H1 (cell line): ENCODE data around the gene PXT1. TPM values are rescaled to one million over a fixed set of nuclear protein-coding genes. Genes with fewer than 3 reads are reported as not detected.

Source experiments
- CTCF ChIA-PET: fragments of 300-600 bp; sonication (Branson Sonifier 250); formaldehyde crosslinking; loops from one replicate; lab custom pipeline; 2021; ENCODE audit not compliant: partially characterized antibody; lab: Charles Lee
- POLR2A ChIA-PET: fragments of 300-600 bp; sonication (Branson Sonifier 250); formaldehyde crosslinking; loops from one replicate; lab custom pipeline; 2021; ENCODE audit warnings: inconsistent platforms; ENCODE audit not compliant: partially characterized antibody; lab: Charles Lee
- DNase-seq, 2 experiments: peaks; one replicate each; pipeline versions ENCODE4 v3.0.0 to v3.0.0-alpha.2; 2010 to 2022; ENCODE audit warnings: low spot score in 2 of 2, low read depth in 1 of 2, mixed read lengths in 1 of 2
- FAIRE-seq: peaks from 2 replicates; lab custom pipeline; 2011; peaks lifted over from hg19 to GRCh38; lab: Jason Lieb, UNC
- H2AFZ ChIP-seq: 2 replicates; pipeline ENCODE4 v1.8.1; 2012; ENCODE audit warnings: low read length, inconsistent platforms
- H2AK5ac ChIP-seq: 2 replicates; pipeline ENCODE4 v1.6.1; 2013; ENCODE audit warnings: low read depth, low read length
- H2BK120ac ChIP-seq: replicated peaks from 2 replicates; pipeline ENCODE3; 2013; ENCODE audit warnings: low read depth, low read length, inconsistent platforms
- H2BK12ac ChIP-seq: 2 replicates; pipeline ENCODE4 v1.6.1; 2013; ENCODE audit warnings: low read depth, low read length
- H2BK15ac ChIP-seq: 2 replicates; pipeline ENCODE4 v1.6.1; 2013; ENCODE audit warnings: low read length
- H2BK20ac ChIP-seq: 2 replicates; pipeline ENCODE4 v1.6.1; 2013; ENCODE audit warnings: low read length
- H2BK5ac ChIP-seq: 2 replicates; pipeline ENCODE4 v1.6.1; 2013; ENCODE audit warnings: low read depth, low read length
- H3K14ac ChIP-seq: 2 replicates; pipeline ENCODE4 v1.6.1; 2013; ENCODE audit warnings: inconsistent platforms; ENCODE audit not compliant: insufficient read length
- H3K18ac ChIP-seq: 2 replicates; pipeline ENCODE4 v1.6.1; 2013; ENCODE audit warnings: low read length; ENCODE audit errors: extremely low read depth
- H3K23ac ChIP-seq: 2 replicates; pipeline ENCODE4 v1.6.1; 2013; ENCODE audit warnings: inconsistent platforms; ENCODE audit not compliant: insufficient read length
- H3K23me2 ChIP-seq: 2 replicates; pipeline ENCODE4 v1.6.1; 2013; ENCODE audit warnings: low read depth, low read length
- H3K27ac ChIP-seq: 2 replicates; pipeline ENCODE4 v1.6.1; 2011; ENCODE audit warnings: low read depth, low read length, inconsistent platforms
- H3K27me3 ChIP-seq, 4 experiments: replicated peaks in 1 of 4; 1 replicate in 1 of 4; 2 replicates in 3 of 4; pipeline versions ENCODE4 v1.6.1 to v1.8.1; 2011 to 2013; ENCODE audit warnings: low read length in 3 of 4, mild to moderate bottlenecking in 3 of 4, inconsistent platforms in 2 of 4, mixed read lengths in 2 of 4, moderate library complexity in 1 of 4; ENCODE audit not compliant: control insufficient read depth in 3 of 4, insufficient read depth in 3 of 4; ENCODE audit errors: extremely low read depth in 1 of 4
- H3K36me3 ChIP-seq, 4 experiments: 2 replicates each; pipeline versions ENCODE4 v1.6.1 to v1.8.1; 2011 to 2013; ENCODE audit warnings: mild to moderate bottlenecking in 4 of 4, low read length in 3 of 4, moderate library complexity in 2 of 4, control low read depth in 1 of 4, inconsistent platforms in 1 of 4; ENCODE audit not compliant: insufficient read depth in 4 of 4, control insufficient read depth in 2 of 4
- H3K4ac ChIP-seq: replicated peaks from 2 replicates; pipeline ENCODE3; 2013; ENCODE audit warnings: low read length, low read depth, mixed read lengths, inconsistent platforms; ENCODE audit not compliant: insufficient read length
- H3K4me1 ChIP-seq, 4 experiments: replicated peaks in 1 of 4; 1 replicate in 1 of 4; 2 replicates in 3 of 4; pipeline versions ENCODE4 v1.6.1 to v1.8.1; 2011 to 2013; ENCODE audit warnings: low read length in 3 of 4, inconsistent platforms in 2 of 4, mixed read lengths in 1 of 4; ENCODE audit not compliant: insufficient read depth in 4 of 4, control insufficient read depth in 3 of 4
- H3K4me2 ChIP-seq, 2 experiments: 2 replicates each; pipeline versions ENCODE4 v1.6.1 to v1.8.1; 2011 to 2013; ENCODE audit warnings: low read depth in 2 of 2, low read length in 2 of 2, control low read depth in 1 of 2, inconsistent platforms in 1 of 2, mild to moderate bottlenecking in 1 of 2; ENCODE audit not compliant: insufficient read depth in 1 of 2
- H3K4me3 ChIP-seq, 4 experiments: fragments of 200-600, 300-600 bp in 1 of 4; sonication (generic), shearing (Covaris generic), sonication (Bioruptor Twin) in 1 of 4; 2 replicates each; pipeline versions ENCODE4 v1.5.1 to v1.8.1; 2011 to 2016; ENCODE audit warnings: low read length in 4 of 4, low read depth in 3 of 4, control low read depth in 2 of 4, inconsistent platforms in 2 of 4, mild to moderate bottlenecking in 2 of 4, mixed read lengths in 1 of 4, moderate library complexity in 1 of 4; ENCODE audit not compliant: insufficient read depth in 2 of 4; ENCODE audit errors: extremely low read depth in 1 of 4
- H3K56ac ChIP-seq: replicated peaks from 2 replicates; pipeline ENCODE3; 2013; ENCODE audit warnings: low read depth, mild to moderate bottlenecking, mixed read lengths, low read length, inconsistent platforms; ENCODE audit not compliant: insufficient read length
- H3K79me1 ChIP-seq: 2 replicates; pipeline ENCODE4 v1.6.1; 2013; ENCODE audit warnings: low read depth, low read length, control low read depth
- H3K79me2 ChIP-seq, 2 experiments: 2 replicates each; pipeline versions ENCODE4 v1.6.1 to v1.8.1; 2012 to 2013; ENCODE audit warnings: low read length in 2 of 2, mild to moderate bottlenecking in 2 of 2, inconsistent platforms in 1 of 2; ENCODE audit not compliant: insufficient read depth in 2 of 2, control insufficient read depth in 1 of 2
- H3K9ac ChIP-seq, 4 experiments: replicated peaks in 1 of 4; 1 replicate in 1 of 4; 2 replicates in 3 of 4; pipeline versions ENCODE4 v1.6.1 to v1.8.1; 2011 to 2013; ENCODE audit warnings: low read depth in 3 of 4, low read length in 3 of 4, control low read depth in 2 of 4, mild to moderate bottlenecking in 2 of 4, moderate library complexity in 2 of 4, inconsistent platforms in 1 of 4; ENCODE audit errors: extremely low read depth in 1 of 4
- H3K9me3 ChIP-seq, 2 experiments: 2 replicates each; pipeline versions ENCODE4 v1.6.1 to v1.8.1; 2012 to 2013; ENCODE audit warnings: mild to moderate bottlenecking in 2 of 2, moderate library complexity in 2 of 2, control low read depth in 1 of 2, inconsistent platforms in 1 of 2, low read depth in 1 of 2, low read length in 1 of 2, mixed read lengths in 1 of 2; ENCODE audit not compliant: insufficient read depth in 2 of 2
- H4K20me1 ChIP-seq, 2 experiments: replicated peaks in 1 of 2; 2 replicates each; pipeline versions ENCODE3 to v1.8.1; 2011 to 2013; ENCODE audit warnings: inconsistent platforms in 2 of 2, low read length in 2 of 2, mild to moderate bottlenecking in 1 of 2; ENCODE audit not compliant: insufficient read depth in 2 of 2, control insufficient read depth in 1 of 2
- H4K5ac ChIP-seq: 2 replicates; pipeline ENCODE4 v1.6.1; 2013; ENCODE audit warnings: low read length, low read depth, mixed read lengths, inconsistent platforms; ENCODE audit not compliant: insufficient read length
- H4K8ac ChIP-seq: 2 replicates; pipeline ENCODE4 v1.8.0; 2013; ENCODE audit warnings: mild to moderate bottlenecking, moderate library complexity, low read length, inconsistent platforms; ENCODE audit not compliant: insufficient read depth; ENCODE audit errors: extremely low read depth
- H4K91ac ChIP-seq: replicated peaks from 2 replicates; pipeline ENCODE3; 2013; ENCODE audit warnings: low read length, mixed read lengths, inconsistent platforms; ENCODE audit not compliant: insufficient read length
- RXRA ChIP-seq: IDR thresholded peaks from 2 replicates; pipeline ENCODE4 v1.6.1; 2011; ENCODE audit warnings: low read depth, mild to moderate bottlenecking, low read length, moderate library complexity; ENCODE audit not compliant: insufficient read depth
- TAF1 ChIP-seq: IDR thresholded peaks from 2 replicates; pipeline ENCODE4 v1.6.1; 2011; ENCODE audit warnings: mild to moderate bottlenecking, low read depth, low read length
- WGBS, 2 experiments: shearing (Covaris generic) in 1 of 2; methylation state at CpG; one replicate each; pipeline versions ENCODE4 v1.1.6 to v1.1.7; 2013 to 2015; ENCODE audit warnings: low lambda C conversion rate in 2 of 2, mixed read lengths in 2 of 2, inconsistent platforms in 1 of 2, low coverage in 1 of 2, missing lambda C conversion rate in 1 of 2; ENCODE audit not compliant: insufficient replicate concordance in 2 of 2, insufficient coverage in 1 of 2, insufficient read length in 1 of 2; ENCODE audit errors: extremely low coverage in 1 of 2, missing lambda C conversion rate in 1 of 2; 5-methylcytosine and 5-hydroxymethylcytosine counted together
- polyA plus RNA-seq, 7 experiments: library from polyadenylated mRNA; depleted of rRNA in 3 of 7; stranded (reverse) in 5 of 7; unstranded in 2 of 7; fragments of >200 nt in 5 of 7; fragments of 200-250 nt in 2 of 7; gene quantifications; 1 replicate in 5 of 7; 2 replicates in 1 of 7; 4 replicates in 1 of 7; pipeline versions ENCODE4 v1.2.1 to v1.2.3, GENCODE V29; 2011 to 2013; ENCODE audit warnings: missing spikeins in 2 of 7, mixed read lengths in 2 of 7
- total RNA-seq: library from RNA; stranded (reverse); fragmentation: NEBNext Ultra II Directional; extraction: Animal tissue kit (Norgen Biotek cat#: 25700); gene quantifications from 2 replicates; pipeline ENCODE4 v1.2.1, GENCODE V29; 2021

Gene PXT1
- total and polyA plus RNA-seq, 2 of the 8 experiments (the other 6 are each of a cell fraction or from before 2014, with no cell fraction given), result 0.06 TPM; not detected in 1

DNA sequence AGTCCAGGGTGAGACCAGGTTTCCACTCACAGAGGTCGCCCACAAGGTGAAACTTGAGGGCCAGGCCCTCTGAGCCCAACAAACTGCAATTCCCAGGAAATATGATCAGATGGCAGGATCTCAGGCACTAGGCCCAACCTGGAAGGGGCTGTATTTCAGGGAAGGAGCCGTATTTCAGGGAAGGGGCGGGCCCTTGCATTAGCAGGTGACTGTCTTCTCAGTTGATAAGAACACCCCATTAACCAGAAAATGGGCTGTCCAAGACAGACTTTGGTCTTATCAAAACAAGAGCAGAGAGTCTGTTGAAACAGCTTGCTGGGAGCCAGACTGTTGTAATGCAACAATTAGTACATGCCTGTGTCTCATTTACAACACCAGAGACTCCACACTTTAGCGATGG is 95.0 kb downstream of the PXT1 start:
- no peak overlapping the region for H3K23ac ChIP-seq
- no peak for FAIRE-seq
- no peaks in the 10 kb centered on the region for H3K9me3 ChIP-seq
- no peak overlapping the region for H4K5ac ChIP-seq
- H2AFZ ChIP-seq, result no peak overlapping the region
- no peak overlapping the region for H3K4me2 ChIP-seq
- no peak overlapping the region for H3K56ac ChIP-seq
- no peak overlapping the region for H4K91ac ChIP-seq
- no peaks in the 10 kb centered on the region for H3K4me1 ChIP-seq
- no peak overlapping the region for H2AK5ac ChIP-seq
- POLR2A ChIA-PET, result interaction anchor here (1.6 kb wide), 1 partner anchor 8 kb away, joined by 3 read pairs; no protein-coding TSS in a partner anchor
- no peak overlapping the region for H3K14ac ChIP-seq
- no peak overlapping the region for H2BK120ac ChIP-seq
- H4K8ac ChIP-seq, result 0 out of 2 replicates have a peak overlapping the region, but pooled peaks have one; percentile 11
- no peak overlapping the region for H3K27ac ChIP-seq
- no peaks in the 10 kb centered on the region for H3K36me3 ChIP-seq
- 88% methylated on average over 4 of the region's 4 CpGs; no CpG with 5 or more reads in 1 of the 2 experiments for WGBS, 2 experiments
- no peak overlapping the region for H2BK20ac ChIP-seq
- no peak overlapping the region for H2BK15ac ChIP-seq
- H3K27me3 ChIP-seq, result no peaks in the 10 kb centered on the region
- DNase-seq, result no peak
- no peak overlapping the region for H2BK12ac ChIP-seq
- no peaks in the 10 kb centered on the region for H3K79me2 ChIP-seq
- CTCF ChIA-PET, result interaction anchor here (0.6 to 4.0 kb wide), 7 partner anchors 12 to 824 kb away, joined by 3 to 47 read pairs (median 3); no protein-coding TSS in a partner anchor
- no peak overlapping the region for H2BK5ac ChIP-seq
- H4K20me1 ChIP-seq, result no peaks in the 10 kb centered on the region
- H3K4me3 ChIP-seq, result no peak overlapping the region
- no peaks in the 10 kb centered on the region for H3K79me1 ChIP-seq
- H3K9ac ChIP-seq, result no peak overlapping the region
- no peak overlapping the region for H3K18ac ChIP-seq
- H3K4ac ChIP-seq, result no peak overlapping the region
- no peaks in the 10 kb centered on the region for H3K23me2 ChIP-seq
- TF ChIP-seq TAF1, result no peak
- no peak for TF ChIP-seq RXRA
